HCT116 (cell line): ENCODE measurements around the gene AK5. TPM values are rescaled to one million over a fixed set of nuclear protein-coding genes. Genes with fewer than 3 reads are reported as not detected.
A peak's percentile ranks its signal among the peaks of the same experiment; 100 is the strongest.

Experiments
- ATAC-seq: fragments of 200-7000 bp; cut with Tn5 transposase; 2 replicates; pipeline ENCODE4 v1.9.1; 2020; ENCODE audit warnings: mild to moderate bottlenecking, moderate library complexity
- Bru-seq: library from RNA; stranded (reverse); fragments of 400-500 nt; gene quantifications from one replicate; lab custom pipeline; 2021; lab: Mats Ljungman, UMichigan
- BruChase-seq, 2 experiments: library from RNA; stranded (reverse); fragments of 400-500 nt; gene quantifications; one replicate each; lab custom pipeline; 2021; lab: Mats Ljungman, UMichigan
- BruUV-seq: library from RNA; stranded (reverse); fragments of 400-500 nt; replicated peaks from 2 replicates; lab custom pipeline; 2021; lab: Mats Ljungman, UMichigan
- CTCF ChIA-PET: fragments of 300-600 bp; sonication (Branson Sonifier 250); formaldehyde crosslinking; loops from one replicate; lab custom pipeline; 2021; ENCODE audit warnings: antibody characterized with exemption; lab: Charles Lee
- POLR2A ChIA-PET: fragments of 300-600, 350-600 bp; sonication (Branson Sonifier 250); formaldehyde crosslinking; loops from one replicate; lab custom pipeline; 2021; ENCODE audit warnings: antibody characterized with exemption; lab: Charles Lee
- RAD21 ChIA-PET, 2 experiments: fragments of 300-600 bp; sonication (Branson Sonifier 250); formaldehyde crosslinking; loops; one replicate each; lab custom pipeline; 2023; ENCODE audit warnings: low total read pairs in 2 of 2; ENCODE audit not compliant: uncharacterized antibody in 2 of 2, unreplicated experiment in 2 of 2, low non-redundant PET in 1 of 2; lab: Charles Lee
- DNase-seq: peaks from one replicate; pipeline ENCODE4 v3.0.0-alpha.2; 2010; ENCODE audit warnings: low read depth, low spot score
- H2AFZ ChIP-seq: fragments of 200-600 bp; shearing (Covaris generic), sonication (generic); 2 replicates; pipeline ENCODE4 v1.6.1; 2017; ENCODE audit warnings: low read depth, mixed run types, mixed read lengths, antibody characterized with exemption, low read length; ENCODE audit not compliant: poor library complexity, severe bottlenecking
- H3K27ac ChIP-seq: 2 replicates; pipeline ENCODE4 v1.5.1; 2012; ENCODE audit warnings: low read depth, low read length
- H3K27me3 ChIP-seq: fragments of 200-600 bp; sonication (generic); 2 replicates; pipeline ENCODE4 v1.6.1; 2016; ENCODE audit warnings: mixed run types, low read length, mixed read lengths; ENCODE audit not compliant: insufficient read depth
- H3K36me3 ChIP-seq, 2 experiments: fragments of 200-500 bp in 1 of 2; fragments of 200-600 bp in 1 of 2; sonication (Bioruptor generic) in 1 of 2; sonication (generic) in 1 of 2; 2 replicates each; pipeline versions ENCODE4 v1.5.1 to v1.6.1; 2014 to 2016; ENCODE audit warnings: low read length in 2 of 2, inconsistent platforms in 1 of 2, mixed read lengths in 1 of 2, mixed run types in 1 of 2; ENCODE audit not compliant: insufficient read depth in 2 of 2, control insufficient read depth in 1 of 2
- H3K4me1 ChIP-seq, 2 experiments: fragments of 200-600 bp in 1 of 2; sonication (generic) in 1 of 2; 2 replicates each; pipeline versions ENCODE4 v1.5.1 to v1.6.1; 2012 to 2017; ENCODE audit warnings: low read length in 2 of 2, inconsistent platforms in 1 of 2, mild to moderate bottlenecking in 1 of 2, mixed read lengths in 1 of 2, mixed run types in 1 of 2, moderate library complexity in 1 of 2; ENCODE audit not compliant: insufficient read depth in 2 of 2, control insufficient read depth in 1 of 2
- H3K4me2 ChIP-seq: fragments of 200-600 bp; sonication (generic); 2 replicates; pipeline ENCODE4 v1.6.1; 2017; ENCODE audit warnings: mixed run types, low read length, mixed read lengths
- H3K4me3 ChIP-seq, 2 experiments: fragments of 200-600 bp in 1 of 2; sonication (generic) in 1 of 2; replicated peaks in 1 of 2; 2 replicates each; pipeline ENCODE4 v1.5.1; 2011 to 2016; ENCODE audit warnings: low read length in 2 of 2, control low read depth in 1 of 2, low read depth in 1 of 2, mild to moderate bottlenecking in 1 of 2, mixed read lengths in 1 of 2, mixed run types in 1 of 2
- H3K79me2 ChIP-seq: fragments of 200-600 bp; sonication (generic); 2 replicates; pipeline ENCODE4 v1.6.1; 2017; ENCODE audit warnings: mild to moderate bottlenecking, mixed run types, low read length, moderate library complexity, mixed read lengths; ENCODE audit not compliant: insufficient read depth
- H3K9ac ChIP-seq: fragments of 200-600 bp; sonication (generic); 2 replicates; pipeline ENCODE4 v1.6.1; 2016; ENCODE audit warnings: low read length, mixed read lengths
- H3K9me2 ChIP-seq: fragments of 200-600 bp; sonication (generic), shearing (Covaris generic); 2 replicates; pipeline ENCODE4 v1.6.1; 2017; ENCODE audit warnings: mixed run types, mild to moderate bottlenecking, moderate library complexity; ENCODE audit not compliant: insufficient read depth
- H3K9me3 ChIP-seq, 2 experiments: fragments of 200-500 bp in 1 of 2; fragments of 200-600 bp in 1 of 2; sonication (Bioruptor generic) in 1 of 2; sonication (generic) in 1 of 2; 2 replicates each; pipeline ENCODE4 v1.6.1; 2014 to 2017; ENCODE audit warnings: low read length in 2 of 2, mixed read lengths in 2 of 2, inconsistent platforms in 1 of 2, low read depth in 1 of 2, mild to moderate bottlenecking in 1 of 2, mixed run types in 1 of 2, moderate library complexity in 1 of 2; ENCODE audit not compliant: control insufficient read depth in 1 of 2, insufficient read depth in 1 of 2
- H4K20me1 ChIP-seq: fragments of 200-600 bp; sonication (generic), shearing (Covaris generic); 2 replicates; pipeline ENCODE4 v1.6.1; 2017; ENCODE audit warnings: mixed run types, mild to moderate bottlenecking, moderate library complexity; ENCODE audit not compliant: insufficient read depth
- CBX3 ChIP-seq: IDR thresholded peaks from 2 replicates; pipeline ENCODE4 v1.6.1; 2012; ENCODE audit warnings: low read depth
- ELF1 ChIP-seq: IDR thresholded peaks from 2 replicates; pipeline ENCODE4 v1.6.1; 2012; ENCODE audit warnings: low read depth, borderline replicate concordance
- EZH2 ChIP-seq: fragments of 200-600 bp; sonication (generic); IDR thresholded peaks from 2 replicates; pipeline ENCODE4 v1.6.1; 2017; ENCODE audit warnings: antibody characterized with exemption, mixed run types
- FOSL1 ChIP-seq: IDR thresholded peaks from 2 replicates; pipeline ENCODE4 v1.6.1; 2012; ENCODE audit warnings: low read depth
- JUND ChIP-seq: IDR thresholded peaks from 2 replicates; pipeline ENCODE4 v1.6.1; 2012
- POLR2A ChIP-seq: IDR thresholded peaks from 2 replicates; pipeline ENCODE4 v1.7.0; 2011; ENCODE audit warnings: borderline replicate concordance; ENCODE audit not compliant: insufficient read depth, insufficient read length; ENCODE audit errors: extremely low read depth
- ZFX ChIP-seq: fragments of 450-650 bp; IDR thresholded peaks from 2 replicates; pipeline ENCODE4 v1.6.1; 2017
- ZNF274 ChIP-seq: fragments of 200-500 bp; sonication (Bioruptor generic); IDR thresholded peaks from 2 replicates; pipeline ENCODE4 v1.6.1; 2014; ENCODE audit warnings: mild to moderate bottlenecking, low read depth, low read length, inconsistent platforms
- intact Hi-C: fragments of 100-400 bp; cut with micrococcal nuclease; formaldehyde crosslinking; loops from 2 replicates; pipeline ENCODE4 v1.10.0; 2022
- long read RNA-seq: library from polyadenylated mRNA; unstranded; transcript quantifications from one replicate; pipeline ENCODE4 v2.0.0, GENCODE V29; 2021; ENCODE audit not compliant: unreplicated experiment
- polyA plus RNA-seq: library from polyadenylated mRNA; unstranded; fragments of >200 nt; gene quantifications from 2 replicates; pipeline ENCODE4 v1.2.1, GENCODE V29; 2012; ENCODE audit warnings: missing spikeins
- total RNA-seq: library from RNA; stranded (reverse); gene quantifications from one replicate; pipeline ENCODE4 v1.2.1, GENCODE V29; 2021; ENCODE audit not compliant: unreplicated experiment
- TF ChIP-seq, protein P1 (sequence below): IDR thresholded peaks from 2 replicates; pipeline ENCODE4 v1.6.1; 2012; ENCODE audit warnings: low read depth
- TF ChIP-seq, protein P2 (sequence below): IDR thresholded peaks from 2 replicates; pipeline ENCODE4 v1.6.1; 2011; ENCODE audit warnings: mild to moderate bottlenecking, low read length, moderate library complexity; ENCODE audit not compliant: insufficient replicate concordance; ENCODE audit errors: extremely low read depth

AK5 gene
- total RNA-seq (0.22 TPM), Bru-seq, nascent RNA (percentile 9 among the genes with signal in this experiment), BruChase-seq, experiment 1, labeled RNA remaining after a 6-hour chase (percentile 4 among the genes with signal in this experiment), BruChase-seq, experiment 2, labeled RNA remaining after a 2-hour chase (percentile 6 among the genes with signal in this experiment)
- polyA plus RNA-seq = 0.22 TPM in 1 of 2 replicates, not detected in the other
- long read RNA-seq = 0 reads

GRCh38 chr1:77281491-77282186 lies at the start of gene AK5:
Gene AK5, plus strand, starts transcription at chr1:77282019. Its CDS starts 295 bp downstream, at chr1:77282314.
- POLR2A ChIA-PET = no interaction called here
- CTCF ChIA-PET = no interaction called here

More at GRCh38 chr1:77281491-77282186, at the start of gene AK5:
- no peaks in the 10 kb centered on the region for H3K9me2 ChIP-seq
- no peak for ATAC-seq
- no peak within 1 kb of the TSS for H3K9ac ChIP-seq
- H3K27ac ChIP-seq = no peak within 1 kb of the TSS
- H4K20me1 ChIP-seq = no peaks in the 10 kb centered on the region
- TF ChIP-seq, protein P1, sequence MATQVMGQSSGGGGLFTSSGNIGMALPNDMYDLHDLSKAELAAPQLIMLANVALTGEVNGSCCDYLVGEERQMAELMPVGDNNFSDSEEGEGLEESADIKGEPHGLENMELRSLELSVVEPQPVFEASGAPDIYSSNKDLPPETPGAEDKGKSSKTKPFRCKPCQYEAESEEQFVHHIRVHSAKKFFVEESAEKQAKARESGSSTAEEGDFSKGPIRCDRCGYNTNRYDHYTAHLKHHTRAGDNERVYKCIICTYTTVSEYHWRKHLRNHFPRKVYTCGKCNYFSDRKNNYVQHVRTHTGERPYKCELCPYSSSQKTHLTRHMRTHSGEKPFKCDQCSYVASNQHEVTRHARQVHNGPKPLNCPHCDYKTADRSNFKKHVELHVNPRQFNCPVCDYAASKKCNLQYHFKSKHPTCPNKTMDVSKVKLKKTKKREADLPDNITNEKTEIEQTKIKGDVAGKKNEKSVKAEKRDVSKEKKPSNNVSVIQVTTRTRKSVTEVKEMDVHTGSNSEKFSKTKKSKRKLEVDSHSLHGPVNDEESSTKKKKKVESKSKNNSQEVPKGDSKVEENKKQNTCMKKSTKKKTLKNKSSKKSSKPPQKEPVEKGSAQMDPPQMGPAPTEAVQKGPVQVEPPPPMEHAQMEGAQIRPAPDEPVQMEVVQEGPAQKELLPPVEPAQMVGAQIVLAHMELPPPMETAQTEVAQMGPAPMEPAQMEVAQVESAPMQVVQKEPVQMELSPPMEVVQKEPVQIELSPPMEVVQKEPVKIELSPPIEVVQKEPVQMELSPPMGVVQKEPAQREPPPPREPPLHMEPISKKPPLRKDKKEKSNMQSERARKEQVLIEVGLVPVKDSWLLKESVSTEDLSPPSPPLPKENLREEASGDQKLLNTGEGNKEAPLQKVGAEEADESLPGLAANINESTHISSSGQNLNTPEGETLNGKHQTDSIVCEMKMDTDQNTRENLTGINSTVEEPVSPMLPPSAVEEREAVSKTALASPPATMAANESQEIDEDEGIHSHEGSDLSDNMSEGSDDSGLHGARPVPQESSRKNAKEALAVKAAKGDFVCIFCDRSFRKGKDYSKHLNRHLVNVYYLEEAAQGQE = no peak
- TF ChIP-seq POLR2A (no peak), CBX3 (no peak), ELF1 (no peak), FOSL1 (no peak), EZH2 (no peak), ZNF274 (no peak), JUND (no peak), ZFX (no peak)
- TF ChIP-seq, protein P2, sequence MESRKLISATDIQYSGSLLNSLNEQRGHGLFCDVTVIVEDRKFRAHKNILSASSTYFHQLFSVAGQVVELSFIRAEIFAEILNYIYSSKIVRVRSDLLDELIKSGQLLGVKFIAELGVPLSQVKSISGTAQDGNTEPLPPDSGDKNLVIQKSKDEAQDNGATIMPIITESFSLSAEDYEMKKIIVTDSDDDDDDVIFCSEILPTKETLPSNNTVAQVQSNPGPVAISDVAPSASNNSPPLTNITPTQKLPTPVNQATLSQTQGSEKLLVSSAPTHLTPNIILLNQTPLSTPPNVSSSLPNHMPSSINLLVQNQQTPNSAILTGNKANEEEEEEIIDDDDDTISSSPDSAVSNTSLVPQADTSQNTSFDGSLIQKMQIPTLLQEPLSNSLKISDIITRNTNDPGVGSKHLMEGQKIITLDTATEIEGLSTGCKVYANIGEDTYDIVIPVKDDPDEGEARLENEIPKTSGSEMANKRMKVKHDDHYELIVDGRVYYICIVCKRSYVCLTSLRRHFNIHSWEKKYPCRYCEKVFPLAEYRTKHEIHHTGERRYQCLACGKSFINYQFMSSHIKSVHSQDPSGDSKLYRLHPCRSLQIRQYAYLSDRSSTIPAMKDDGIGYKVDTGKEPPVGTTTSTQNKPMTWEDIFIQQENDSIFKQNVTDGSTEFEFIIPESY = no peak
- intact Hi-C loops = no loop called here
- H3K4me2 ChIP-seq = no peak within 1 kb of the TSS
- no peaks in the 10 kb centered on the region for H3K36me3 ChIP-seq
- no peaks in the 10 kb centered on the region for H3K79me2 ChIP-seq
- no peaks in the 10 kb centered on the region for H3K9me3 ChIP-seq
- no peaks in the 10 kb centered on the region for H3K27me3 ChIP-seq
- DNase-seq = no peak
- RAD21 ChIA-PET = no interaction called here
- no peak within 1 kb of the TSS for H3K4me3 ChIP-seq
- H3K4me1 ChIP-seq = no peaks in the 10 kb centered on the region
- BruUV-seq = no TSS peak
- no peak within 1 kb of the TSS for H2AFZ ChIP-seq
